ENCODE results near the gene TAOK1. TPM values are rescaled to one million over a fixed set of nuclear protein-coding genes. Genes with fewer than 3 reads are reported as not detected.

The TAOK1 gene
- total RNA-seq, 2 donors from 2014 or later = 21.0 to 34.9 TPM

- TF ChIP-seq CTCF (IDR thresholded peaks at IDR 0.05) (no peak), POLR2A (IDR thresholded peaks at IDR 0.05) (no peak)
- Histone ChIP-seq H3K27ac (no peak overlapping the region), H3K27me3 (no peaks in the 10 kb centered on the region), H3K4me3 (no peak overlapping the region), H3K9me3 (no peaks in the 10 kb centered on the region), H3K36me3 (replicated peaks in 1 of 2; ENCODE audit: insufficient read depth in 1 of 2, low read depth in 2 of 2) (no peaks in the 10 kb centered on the region), H3K4me1 (peaks cover 48% of the 10 kb centered on the region)
- intact Hi-C loops (cut with DNase I) = no loop called here
- DNase-seq (no peak), ATAC-seq (no peak)
- 84 to 92% methylated on average over 6 of the region's 6 CpGs for WGBS, 2 donors
These were observed 197.4 kb downstream of the TAOK1 start for GRCh38 chr17:29587591-29587990.

GRCh38 chr17:29588017-29588561, 197.9 kb downstream of the TAOK1 start:
- Histone ChIP-seq H3K9me3 (no peaks in the 10 kb centered on the region), H3K36me3 (replicated peaks in 1 of 2; ENCODE audit: insufficient read depth in 1 of 2, low read depth in 2 of 2) (no peaks in the 10 kb centered on the region), H3K4me3 (no peak overlapping the region), H3K27me3 (no peaks in the 10 kb centered on the region), H3K4me1 (peaks cover 51% of the 10 kb centered on the region), H3K27ac (peak overlapping the region; percentile 29 to 78 (median 56))
- intact Hi-C loops (cut with DNase I) = no loop called here
- 13 to 34% methylated on average over 3 to 8 of the region's 8 CpGs for WGBS, 2 donors
- no peak for ATAC-seq
- TF ChIP-seq POLR2A (IDR thresholded peaks at IDR 0.05) = no peak
- no peak for TF ChIP-seq CTCF (IDR thresholded peaks at IDR 0.05)
- no peak for DNase-seq

GRCh38 chr17:29588562-29589411, 198.6 kb downstream of the TAOK1 start:
- peak in 3 of 4 donors; percentile 38 to 48 (median 39) for DNase-seq
- peak overlapping the region; percentile 29 to 78 (median 56) for H3K27ac ChIP-seq

GRCh38 chr17:29589524-29590410, 199.6 kb downstream of the TAOK1 start, which contains the start of gene GIT1:
TSS of gene GIT1 (minus strand) at chr17:29589648. CDS start at chr17:29589378, 270 bp downstream.
- ATAC-seq = peak; percentile 90
- peak; percentile 86 to 92 (median 88) for DNase-seq
- peak within 1 kb of the TSS; percentile 65 to 74 for H3K4me3 ChIP-seq
- H3K27me3 ChIP-seq = no peaks in the 10 kb centered on the region
- H3K27ac ChIP-seq = peak within 1 kb of the TSS; percentile 63 to 78 (median 68)
- H3K9me3 ChIP-seq = no peaks in the 10 kb centered on the region
- peaks cover 61% of the 10 kb centered on the region for H3K4me1 ChIP-seq
- intact Hi-C loops (cut with DNase I) = no loop called here
- 4 to 24% methylated on average over 10 to 33 of the region's 70 CpGs for WGBS, 2 donors
- TF ChIP-seq CTCF (IDR thresholded peaks at IDR 0.05) (peak in 1 of 7 experiments; percentile 30), POLR2A (IDR thresholded peaks at IDR 0.05) (no peak)
- H3K36me3 ChIP-seq (replicated peaks in 1 of 2; ENCODE audit: insufficient read depth in 1 of 2, low read depth in 2 of 2) = no peaks in the 10 kb centered on the region

More at GRCh38 chr17:29588562-29589411, 198.6 kb downstream of the TAOK1 start:
- peak overlapping the region; percentile 65 to 74 for H3K4me3 ChIP-seq
- no peaks in the 10 kb centered on the region for H3K27me3 ChIP-seq
- peaks cover 55% of the 10 kb centered on the region for H3K4me1 ChIP-seq
- H3K9me3 ChIP-seq = no peaks in the 10 kb centered on the region
- ATAC-seq = peak; percentile 24
- TF ChIP-seq CTCF (IDR thresholded peaks at IDR 0.05) = no peak
- no peak for TF ChIP-seq POLR2A (IDR thresholded peaks at IDR 0.05)
- WGBS, 2 donors = 0 to 1% methylated on average over 2 to 57 of the region's 72 CpGs
- intact Hi-C loops (cut with DNase I) = no loop called here
- no peaks in the 10 kb centered on the region for H3K36me3 ChIP-seq (replicated peaks in 1 of 2; ENCODE audit: insufficient read depth in 1 of 2, low read depth in 2 of 2)
